ENCODE data around the gene CRB3.

The CRB3 gene

DNA sequence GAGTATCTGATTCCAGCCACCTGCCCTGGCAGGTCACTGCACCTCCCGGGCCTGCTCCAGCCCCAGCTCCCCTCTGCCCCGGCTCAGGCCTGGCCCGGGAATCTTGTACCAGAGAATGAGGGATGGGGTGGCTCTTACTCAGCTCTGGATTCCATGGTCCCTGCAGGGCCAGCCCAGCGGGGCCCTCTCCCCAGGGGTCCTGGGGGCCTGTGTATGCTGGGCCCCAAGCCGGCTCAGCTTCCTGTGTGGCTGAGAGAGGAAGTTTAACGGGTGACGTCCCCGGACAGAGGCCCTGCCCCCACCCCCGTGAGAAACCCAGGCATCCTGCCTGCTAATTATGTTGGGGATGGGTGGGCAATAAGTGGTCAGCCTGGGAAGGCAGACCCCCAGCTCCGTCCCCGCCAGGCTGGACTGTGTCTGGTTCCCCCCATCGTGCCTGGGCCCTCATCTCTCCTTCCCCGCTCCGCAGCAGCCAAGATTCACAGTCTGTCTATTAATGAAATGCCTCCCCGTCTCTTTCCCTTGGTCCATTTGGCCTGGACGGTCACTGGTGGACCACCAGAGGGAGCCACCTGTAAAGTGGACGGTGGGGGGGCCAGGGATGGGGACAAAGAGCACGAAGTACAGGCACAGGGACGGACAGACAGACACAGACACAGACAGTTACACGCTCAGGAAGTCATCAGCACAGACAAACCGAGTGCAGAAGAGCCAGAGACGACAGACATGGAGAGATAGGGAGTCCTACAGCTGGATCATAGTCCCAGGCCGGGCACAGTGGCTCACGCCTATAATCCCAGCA is 17.7 kb downstream of the CRB3 start, which contains the start of gene DENND1C:
Gene DENND1C (minus strand): TSS at position 247 of the 802 bp plus-strand sequence. CDS start 92 bp downstream, at position 155.
- TF ChIP-seq, protein P1, sequence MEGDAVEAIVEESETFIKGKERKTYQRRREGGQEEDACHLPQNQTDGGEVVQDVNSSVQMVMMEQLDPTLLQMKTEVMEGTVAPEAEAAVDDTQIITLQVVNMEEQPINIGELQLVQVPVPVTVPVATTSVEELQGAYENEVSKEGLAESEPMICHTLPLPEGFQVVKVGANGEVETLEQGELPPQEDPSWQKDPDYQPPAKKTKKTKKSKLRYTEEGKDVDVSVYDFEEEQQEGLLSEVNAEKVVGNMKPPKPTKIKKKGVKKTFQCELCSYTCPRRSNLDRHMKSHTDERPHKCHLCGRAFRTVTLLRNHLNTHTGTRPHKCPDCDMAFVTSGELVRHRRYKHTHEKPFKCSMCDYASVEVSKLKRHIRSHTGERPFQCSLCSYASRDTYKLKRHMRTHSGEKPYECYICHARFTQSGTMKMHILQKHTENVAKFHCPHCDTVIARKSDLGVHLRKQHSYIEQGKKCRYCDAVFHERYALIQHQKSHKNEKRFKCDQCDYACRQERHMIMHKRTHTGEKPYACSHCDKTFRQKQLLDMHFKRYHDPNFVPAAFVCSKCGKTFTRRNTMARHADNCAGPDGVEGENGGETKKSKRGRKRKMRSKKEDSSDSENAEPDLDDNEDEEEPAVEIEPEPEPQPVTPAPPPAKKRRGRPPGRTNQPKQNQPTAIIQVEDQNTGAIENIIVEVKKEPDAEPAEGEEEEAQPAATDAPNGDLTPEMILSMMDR (conservative IDR thresholded peaks at IDR 0.05) = peak; percentile 39
- no peak within 1 kb of the TSS for H3K27ac ChIP-seq

- TF ChIP-seq, protein P1 (conservative IDR thresholded peaks at IDR 0.05) = no peak
- H3K27ac ChIP-seq = no peak overlapping the region
Observed at GRCh38 chr19:6482343-6482686, 18.2 kb downstream of the CRB3 start.

DNA sequence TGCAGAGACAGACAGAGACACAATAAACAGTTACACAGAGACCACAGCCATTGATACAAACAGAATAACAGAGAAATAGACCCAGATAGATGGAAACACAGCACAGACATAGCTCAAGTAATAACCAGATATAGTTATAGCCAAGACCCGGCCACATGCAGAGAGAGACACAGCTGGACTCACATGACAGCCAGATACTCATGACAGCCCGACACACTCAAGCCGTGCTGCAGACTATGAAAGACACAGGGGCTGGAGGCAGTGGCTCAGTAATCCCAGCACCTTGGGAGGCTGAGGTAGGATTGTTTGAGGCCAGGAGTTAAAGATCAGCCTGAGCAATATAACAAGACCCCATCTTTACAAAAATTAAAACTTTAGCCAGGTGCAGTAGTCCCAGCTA is 19.2 kb downstream of the CRB3 start:
- TF ChIP-seq, protein P1 (conservative IDR thresholded peaks at IDR 0.05) = no peak

GRCh38 chr19:6484230-6484629 is 20.2 kb downstream of the CRB3 start:
- no peak overlapping the region for H3K27ac ChIP-seq
- TF ChIP-seq, protein P1 (conservative IDR thresholded peaks at IDR 0.05) = no peak

More for the DNA sequence above, 19.2 kb downstream of the CRB3 start:
- H3K27ac ChIP-seq = no peak overlapping the region

DNA sequence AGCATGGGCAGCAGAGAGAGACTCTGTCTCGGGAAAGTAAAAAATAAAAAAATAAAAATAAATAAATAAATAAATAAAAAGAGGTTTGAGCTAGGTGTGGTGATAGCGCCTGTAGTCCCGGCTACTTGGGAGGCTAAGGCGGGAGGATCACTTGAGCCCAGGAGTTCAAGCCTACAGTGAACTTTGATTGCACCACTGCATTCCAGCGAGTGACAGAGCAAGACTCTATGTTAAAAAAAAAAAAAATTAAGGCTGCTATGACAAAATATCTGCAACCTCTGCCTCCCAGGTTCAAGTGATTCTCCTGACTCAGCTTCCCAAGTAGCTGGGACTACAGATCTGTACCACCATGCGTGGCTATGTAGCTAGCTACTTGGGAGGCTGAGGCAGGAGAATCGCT is 20.8 kb downstream of the CRB3 start:
- H3K27ac ChIP-seq = no peak overlapping the region
- TF ChIP-seq, protein P1 (conservative IDR thresholded peaks at IDR 0.05) = no peak

DNA sequence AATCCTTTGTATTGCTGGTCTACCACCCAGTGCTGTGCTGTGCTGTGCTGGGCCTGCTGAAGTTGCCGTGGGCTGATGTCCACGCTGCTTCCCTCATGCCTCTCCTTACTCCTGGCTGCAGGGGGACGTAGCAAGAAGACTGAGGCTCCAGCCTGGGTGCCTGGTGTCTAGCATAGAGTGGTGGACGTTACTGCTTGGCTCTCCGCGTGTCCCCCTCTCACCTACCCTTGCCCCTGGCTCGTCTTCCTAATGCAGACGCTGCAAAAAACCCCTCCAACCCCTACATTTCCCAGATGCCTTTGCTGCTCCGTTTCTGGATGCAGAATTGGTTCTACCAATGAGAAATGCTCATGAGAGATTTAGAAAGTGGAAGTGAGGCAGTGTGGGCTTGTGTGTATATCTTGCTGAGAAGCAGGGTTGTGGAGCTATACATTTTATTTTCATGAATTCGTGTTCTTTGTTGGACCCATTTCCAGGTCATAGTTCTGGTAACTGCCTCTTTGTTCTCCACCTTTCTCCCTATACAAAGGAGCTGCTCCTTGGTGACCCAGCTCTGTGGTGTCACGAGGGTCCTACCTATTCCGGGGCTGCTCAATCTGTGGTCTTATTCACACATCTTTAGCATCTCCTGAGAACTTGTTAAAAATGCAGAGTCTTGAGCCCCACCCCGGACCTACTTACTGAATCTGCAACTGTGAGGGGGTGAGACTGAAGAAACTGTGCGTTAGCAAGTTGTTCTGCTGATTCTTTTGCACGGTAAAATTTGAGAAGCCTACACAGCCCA is 25.4 kb downstream of the CRB3 start:
- H3K27ac ChIP-seq = no peak overlapping the region
- TF ChIP-seq, protein P1 (conservative IDR thresholded peaks at IDR 0.05) = no peak

DNA sequence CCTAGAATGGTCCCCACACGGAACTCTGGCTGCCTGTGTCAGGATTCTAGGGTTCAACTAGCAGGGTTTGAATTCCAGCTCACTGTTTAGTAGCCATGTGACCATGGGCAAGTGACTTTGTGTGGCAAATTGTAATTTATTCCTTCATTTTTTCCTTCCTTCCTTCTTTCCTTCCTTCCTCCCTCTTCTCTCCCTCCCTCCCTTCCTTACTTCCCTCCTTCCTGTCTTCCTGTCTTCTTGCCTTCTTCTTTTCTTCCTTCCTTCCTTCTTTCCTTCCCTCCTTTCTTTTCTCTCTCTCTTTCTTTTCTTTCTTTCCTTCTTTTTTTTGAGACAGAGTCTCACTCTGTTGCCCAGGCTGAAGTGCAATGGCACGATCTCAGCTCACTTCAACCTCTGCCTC is 26.1 kb downstream of the CRB3 start:
- TF ChIP-seq, protein P1 (conservative IDR thresholded peaks at IDR 0.05) = no peak
- no peak overlapping the region for H3K27ac ChIP-seq
